ENCODE results near the gene NLGN1. TPM values are rescaled to one million over a fixed set of nuclear protein-coding genes. Genes with fewer than 3 reads are reported as not detected.

Gene NLGN1
- total and polyA plus RNA-seq, 12 donors: 0.13 to 3.7 (median 0.84) TPM

GRCh38 chr3:173901649-173902048, 504.1 kb downstream of the NLGN1 start:
- Histone ChIP-seq H3K4me1 (replicated peaks in 1 of 2) (no peaks in the 10 kb centered on the region), H3K4me3 (no peak overlapping the region), H3K36me3 (replicated peaks in 1 of 2) (no peaks in the 10 kb centered on the region), H3K27ac (no peak overlapping the region), H3K9me3 (replicated peaks in 1 of 3) (no peaks in the 10 kb centered on the region), H3K27me3 (no peaks in the 10 kb centered on the region)
- DNase-seq: no peak
- no peak for TF ChIP-seq POLR2A (IDR thresholded peaks at IDR 0.05)
- TF ChIP-seq, protein P1, sequence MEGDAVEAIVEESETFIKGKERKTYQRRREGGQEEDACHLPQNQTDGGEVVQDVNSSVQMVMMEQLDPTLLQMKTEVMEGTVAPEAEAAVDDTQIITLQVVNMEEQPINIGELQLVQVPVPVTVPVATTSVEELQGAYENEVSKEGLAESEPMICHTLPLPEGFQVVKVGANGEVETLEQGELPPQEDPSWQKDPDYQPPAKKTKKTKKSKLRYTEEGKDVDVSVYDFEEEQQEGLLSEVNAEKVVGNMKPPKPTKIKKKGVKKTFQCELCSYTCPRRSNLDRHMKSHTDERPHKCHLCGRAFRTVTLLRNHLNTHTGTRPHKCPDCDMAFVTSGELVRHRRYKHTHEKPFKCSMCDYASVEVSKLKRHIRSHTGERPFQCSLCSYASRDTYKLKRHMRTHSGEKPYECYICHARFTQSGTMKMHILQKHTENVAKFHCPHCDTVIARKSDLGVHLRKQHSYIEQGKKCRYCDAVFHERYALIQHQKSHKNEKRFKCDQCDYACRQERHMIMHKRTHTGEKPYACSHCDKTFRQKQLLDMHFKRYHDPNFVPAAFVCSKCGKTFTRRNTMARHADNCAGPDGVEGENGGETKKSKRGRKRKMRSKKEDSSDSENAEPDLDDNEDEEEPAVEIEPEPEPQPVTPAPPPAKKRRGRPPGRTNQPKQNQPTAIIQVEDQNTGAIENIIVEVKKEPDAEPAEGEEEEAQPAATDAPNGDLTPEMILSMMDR (IDR thresholded peaks at IDR 0.05): no peak
- WGBS, 4 donors: 70 to 85% (median 77%) methylated on average over 2 of the region's 2 CpGs
- intact Hi-C loops (cut with DNase I): no loop called here

DNA sequence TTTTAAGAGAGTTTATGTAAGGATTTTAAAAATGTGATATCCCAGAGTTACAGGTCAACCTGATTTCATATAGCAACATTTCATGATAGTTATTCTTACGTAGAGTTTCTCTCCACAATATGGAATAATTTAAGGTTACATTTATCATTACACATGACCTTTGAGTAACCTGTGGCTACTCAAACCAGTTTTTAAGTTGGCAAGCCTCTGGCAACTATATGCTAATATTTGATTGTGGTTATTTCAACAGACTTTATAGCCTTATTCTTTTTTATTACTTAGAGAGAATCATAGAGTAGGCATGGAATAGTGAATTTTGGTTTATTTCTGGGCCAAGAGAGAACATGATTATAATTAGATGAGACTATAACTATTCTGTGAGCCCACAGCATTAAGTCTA, 504.9 kb downstream of the NLGN1 start:
- Histone ChIP-seq H3K27ac (no peak overlapping the region), H3K4me3 (no peak overlapping the region), H3K4me1 (replicated peaks in 1 of 2) (no peaks in the 10 kb centered on the region), H3K27me3 (no peaks in the 10 kb centered on the region), H3K36me3 (replicated peaks in 1 of 2) (no peaks in the 10 kb centered on the region), H3K9me3 (replicated peaks in 1 of 3) (no peaks in the 10 kb centered on the region)
- WGBS, 4 donors: 88 to 98% (median 92%) methylated on average over 1 of the region's 1 CpG
- TF ChIP-seq, protein P1 (IDR thresholded peaks at IDR 0.05): no peak
- TF ChIP-seq POLR2A (IDR thresholded peaks at IDR 0.05): no peak
- intact Hi-C loops (cut with DNase I): no loop called here
- no peak for DNase-seq

DNA sequence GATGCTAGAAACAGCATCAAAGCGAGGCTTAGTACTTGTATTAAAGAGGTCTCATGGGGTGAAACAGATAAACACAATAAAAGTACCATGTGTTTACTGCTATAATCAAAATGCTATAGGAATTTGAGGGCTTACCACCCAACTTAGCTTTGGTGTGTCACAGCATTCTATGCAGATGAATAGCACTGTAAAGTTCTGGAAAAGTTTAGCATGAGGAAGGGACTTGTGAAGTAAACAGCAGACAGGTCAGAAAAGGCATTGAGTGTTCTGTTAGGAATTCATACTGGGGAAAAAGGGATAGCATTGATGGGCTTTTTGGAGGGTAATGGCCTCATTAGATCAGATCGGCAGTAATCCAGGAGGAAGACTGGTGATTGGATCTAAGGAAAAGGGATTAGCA, 505.3 kb downstream of the NLGN1 start:
- no peaks in the 10 kb centered on the region for H3K36me3 ChIP-seq (replicated peaks in 1 of 2)
- H3K4me3 ChIP-seq: no peak overlapping the region
- no peaks in the 10 kb centered on the region for H3K27me3 ChIP-seq
- H3K9me3 ChIP-seq (replicated peaks in 1 of 3): no peaks in the 10 kb centered on the region
- TF ChIP-seq POLR2A (IDR thresholded peaks at IDR 0.05): no peak
- TF ChIP-seq, protein P1 (IDR thresholded peaks at IDR 0.05): no peak
- WGBS, 4 donors: 78 to 91% (median 87%) methylated on average over 2 of the region's 2 CpGs
- H3K4me1 ChIP-seq (replicated peaks in 1 of 2): no peaks in the 10 kb centered on the region
- no peak overlapping the region for H3K27ac ChIP-seq
- intact Hi-C loops (cut with DNase I): no loop called here
- DNase-seq: no peak

DNA sequence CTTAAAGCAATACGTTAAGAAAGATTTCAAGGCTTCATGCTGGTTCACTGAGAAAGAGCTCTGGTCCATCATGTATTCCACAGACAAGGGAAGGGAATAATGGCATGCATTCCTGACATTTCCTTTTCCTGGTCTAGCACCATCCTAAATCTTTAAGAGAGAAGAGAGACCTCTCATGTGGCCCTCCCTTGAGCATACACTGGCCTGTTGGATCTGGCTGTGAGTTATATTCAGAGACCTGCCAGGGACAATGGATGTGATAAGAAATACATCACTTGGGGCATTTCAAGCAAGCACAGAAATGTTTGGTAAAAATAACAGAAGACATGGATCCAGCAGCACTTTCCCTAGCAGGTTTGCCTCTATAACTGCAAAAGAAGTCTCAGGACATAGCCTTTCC, 507.8 kb downstream of the NLGN1 start:
- Histone ChIP-seq H3K4me3 (no peak overlapping the region), H3K4me1 (replicated peaks in 1 of 2) (no peaks in the 10 kb centered on the region), H3K27ac (no peak overlapping the region), H3K27me3 (no peaks in the 10 kb centered on the region), H3K36me3 (replicated peaks in 1 of 2) (no peaks in the 10 kb centered on the region), H3K9me3 (replicated peaks in 1 of 3) (no peaks in the 10 kb centered on the region)
- WGBS, 4 donors: 68 to 88% (median 81%) methylated on average over 1 of the region's 1 CpG
- no peak for DNase-seq
- intact Hi-C loops (cut with DNase I): no loop called here
- TF ChIP-seq, protein P1 (IDR thresholded peaks at IDR 0.05): no peak
- TF ChIP-seq POLR2A (IDR thresholded peaks at IDR 0.05): no peak
